GM21528 (cell line): Measurements from ENCODE around the gene ZNF638.
"Not testable (repeated sequence)": the region's sequence is repeated elsewhere in the genome, so short reads cannot be mapped to it uniquely, and the experiment has no call there.

ENCODE experiments used
- ATAC-seq: cut with Tn5 transposase; IDR thresholded peaks from one replicate; pipeline ENCODE4 v1.9.1; 2021; ENCODE audit warnings: mild to moderate bottlenecking, moderate library complexity; ENCODE audit not compliant: unreplicated experiment, low FRiP score

The ZNF638 gene

GRCh38 chr2:71389384-71390072 lies 57.9 kb downstream of the ZNF638 start:
- no peak for ATAC-seq

- ATAC-seq, result no peak
These were observed 61.6 kb downstream of the ZNF638 start for GRCh38 chr2:71393216-71393615.

DNA sequence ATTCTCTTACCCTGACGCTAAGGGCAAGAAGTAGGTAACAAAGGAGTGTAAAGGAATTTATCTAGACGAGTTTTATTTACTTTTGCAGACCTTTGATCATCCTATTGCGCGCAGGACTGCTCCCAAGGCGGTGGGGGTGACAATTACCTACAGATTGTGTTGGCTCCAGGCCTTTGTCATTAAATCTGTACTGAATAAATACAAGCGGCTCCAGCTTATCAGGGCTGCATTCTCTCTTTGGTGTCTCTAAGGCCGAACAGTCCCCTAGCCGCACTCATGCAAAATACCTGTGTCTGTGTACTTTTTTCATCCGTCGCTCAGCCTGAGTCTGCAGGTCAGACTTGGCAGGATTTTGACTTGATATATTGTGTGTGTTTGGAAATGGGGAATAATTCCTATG lies 63.9 kb downstream of the ZNF638 start:
- ATAC-seq, result no peak

GRCh38 chr2:71402427-71402826 lies 70.8 kb downstream of the ZNF638 start:
- ATAC-seq, result no peak

GRCh38 chr2:71409611-71410010 lies 78.0 kb downstream of the ZNF638 start:
- ATAC-seq, result no peak

- ATAC-seq, result no peak
These were observed 79.1 kb downstream of the ZNF638 start for GRCh38 chr2:71410696-71411095.

GRCh38 chr2:71416866-71417265 lies 85.3 kb downstream of the ZNF638 start:
- not testable (repeated sequence) for ATAC-seq

- ATAC-seq, result no peak
These were observed 86.0 kb downstream of the ZNF638 start for GRCh38 chr2:71417300-71418202.

- ATAC-seq, result no peak
These were observed 87.6 kb downstream of the ZNF638 start for GRCh38 chr2:71419145-71419544.

DNA sequence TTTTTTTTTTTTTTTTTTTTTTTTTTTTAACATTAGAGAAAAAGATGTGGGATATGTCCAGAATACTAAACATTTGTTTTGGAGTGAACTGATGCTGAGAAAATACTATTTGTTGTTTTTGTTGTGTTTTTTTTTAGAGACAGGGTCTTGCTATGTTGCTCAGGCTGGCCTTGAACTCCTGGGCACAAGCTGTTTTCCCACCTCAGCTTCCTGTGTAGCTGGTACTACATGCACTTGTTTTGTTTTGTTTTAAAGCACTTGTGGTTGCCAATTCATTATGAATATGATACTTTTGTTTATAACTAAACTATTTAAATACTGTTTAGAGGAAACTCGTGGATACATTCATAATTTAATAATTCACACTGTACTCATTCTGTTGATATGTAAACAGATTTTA lies 88.4 kb downstream of the ZNF638 start:
- ATAC-seq, result no peak

DNA sequence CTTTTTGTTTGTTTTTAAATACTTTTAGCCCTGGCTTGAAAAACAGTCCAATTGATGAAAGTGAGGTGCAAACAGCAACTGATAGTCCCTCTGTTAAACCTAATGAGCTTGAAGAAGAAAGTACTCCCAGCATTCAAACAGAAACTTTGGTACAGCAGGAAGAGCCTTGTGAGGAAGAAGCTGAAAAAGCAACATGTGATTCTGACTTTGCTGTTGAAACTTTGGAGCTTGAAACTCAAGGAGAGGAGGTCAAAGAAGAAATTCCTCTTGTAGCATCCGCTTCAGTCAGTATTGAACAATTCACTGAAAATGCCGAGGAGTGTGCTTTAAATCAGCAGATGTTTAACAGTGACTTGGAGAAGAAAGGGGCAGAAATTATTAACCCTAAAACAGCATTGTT lies 91.2 kb downstream of the ZNF638 start:
- no peak for ATAC-seq

- no peak for ATAC-seq
These were observed 92.3 kb downstream of the ZNF638 start for GRCh38 chr2:71423817-71424420.

DNA sequence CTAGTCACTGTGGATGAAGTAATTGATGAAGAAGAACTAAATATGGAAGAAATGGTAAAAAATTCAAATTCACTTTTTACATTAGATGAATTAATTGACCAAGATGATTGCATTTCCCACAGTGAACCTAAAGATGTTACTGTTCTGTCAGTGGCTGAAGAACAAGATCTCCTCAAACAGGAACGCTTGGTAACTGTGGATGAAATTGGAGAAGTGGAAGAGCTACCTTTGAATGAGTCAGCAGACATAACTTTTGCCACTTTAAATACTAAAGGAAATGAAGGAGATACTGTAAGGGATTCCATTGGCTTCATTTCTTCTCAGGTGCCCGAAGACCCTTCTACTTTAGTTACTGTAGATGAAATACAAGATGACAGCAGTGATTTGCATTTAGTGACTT lies 95.1 kb downstream of the ZNF638 start:
- ATAC-seq, result no peak

GRCh38 chr2:71428472-71429383 lies 97.1 kb downstream of the ZNF638 start:
- ATAC-seq, result no peak

GRCh38 chr2:71445142-71445541 lies 113.6 kb downstream of the ZNF638 start:
- not testable (repeated sequence) for ATAC-seq

DNA sequence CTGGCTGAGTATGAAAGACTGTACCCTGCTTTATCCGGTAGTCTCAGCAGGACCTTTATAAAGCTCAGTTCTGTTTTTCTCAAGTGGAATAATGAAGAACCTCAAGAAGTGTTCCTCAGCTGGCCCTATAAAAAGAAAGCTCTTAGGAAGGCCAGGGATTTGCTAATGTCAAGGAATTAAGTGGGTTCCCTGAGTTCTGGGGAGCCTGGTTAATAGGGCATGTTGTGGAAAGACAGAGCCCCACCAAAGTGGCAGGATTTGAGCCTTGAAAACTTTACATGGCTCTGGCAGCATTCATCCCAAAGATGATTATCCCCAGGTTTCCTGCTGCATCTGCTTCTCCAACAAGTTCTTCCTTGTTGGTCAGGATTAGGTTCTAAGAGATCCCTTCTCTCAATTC lies 114.9 kb downstream of the ZNF638 start:
- ATAC-seq, result no peak

GRCh38 chr2:71449343-71449742 lies 117.8 kb downstream of the ZNF638 start:
- ATAC-seq, result no peak

DNA sequence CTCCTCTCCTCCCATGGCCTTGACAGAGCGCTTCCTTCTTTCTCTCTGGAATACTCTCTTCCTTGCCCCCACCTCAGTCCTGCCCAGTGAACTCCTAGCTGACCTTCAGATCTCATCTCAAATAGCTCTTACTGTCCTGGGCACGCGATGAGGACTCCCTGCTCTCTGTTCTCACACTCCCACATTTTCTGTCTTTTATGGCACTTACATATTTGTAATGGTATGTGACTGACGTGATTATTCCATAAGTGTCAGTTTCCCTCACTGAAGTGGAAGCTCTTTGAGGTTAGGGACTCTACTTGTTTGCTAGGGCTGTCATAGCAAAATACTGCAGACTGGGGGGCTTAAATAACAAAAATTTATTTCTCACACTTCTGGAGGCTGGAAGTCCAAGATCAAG lies 120.1 kb downstream of the ZNF638 start:
- no peak for ATAC-seq

- ATAC-seq, result no peak
These were observed 121.0 kb downstream of the ZNF638 start for GRCh38 chr2:71452565-71452964.
